HCT116 (cell line): ENCODE data around the gene SLX9. TPM values are rescaled to one million over a fixed set of nuclear protein-coding genes. Genes with fewer than 3 reads are reported as not detected.

Source experiments
- ATAC-seq: fragments of 200-7000 bp; cut with Tn5 transposase; 2 replicates; pipeline ENCODE4 v1.9.1; 2020; ENCODE audit warnings: mild to moderate bottlenecking, moderate library complexity
- BruUV-seq: library from RNA; stranded (reverse); fragments of 400-500 nt; replicated peaks from 2 replicates; lab custom pipeline; 2021; lab: Mats Ljungman, UMichigan
- CTCF ChIA-PET: fragments of 300-600 bp; sonication (Branson Sonifier 250); formaldehyde crosslinking; loops from one replicate; lab custom pipeline; 2021; ENCODE audit warnings: antibody characterized with exemption; lab: Charles Lee
- POLR2A ChIA-PET: fragments of 300-600, 350-600 bp; sonication (Branson Sonifier 250); formaldehyde crosslinking; loops from one replicate; lab custom pipeline; 2021; ENCODE audit warnings: antibody characterized with exemption; lab: Charles Lee
- RAD21 ChIA-PET, 2 experiments: fragments of 300-600 bp; sonication (Branson Sonifier 250); formaldehyde crosslinking; loops; one replicate each; lab custom pipeline; 2023; ENCODE audit warnings: low total read pairs in 2 of 2; ENCODE audit not compliant: uncharacterized antibody in 2 of 2, unreplicated experiment in 2 of 2, low non-redundant PET in 1 of 2; lab: Charles Lee
- DNase-seq: peaks from one replicate; pipeline ENCODE4 v3.0.0-alpha.2; 2010; ENCODE audit warnings: low read depth, low spot score
- H2AFZ ChIP-seq: fragments of 200-600 bp; shearing (Covaris generic), sonication (generic); 2 replicates; pipeline ENCODE4 v1.6.1; 2017; ENCODE audit warnings: low read depth, mixed run types, mixed read lengths, antibody characterized with exemption, low read length; ENCODE audit not compliant: poor library complexity, severe bottlenecking
- H3K27ac ChIP-seq: 2 replicates; pipeline ENCODE4 v1.5.1; 2012; ENCODE audit warnings: low read depth, low read length
- H3K27me3 ChIP-seq: fragments of 200-600 bp; sonication (generic); 2 replicates; pipeline ENCODE4 v1.6.1; 2016; ENCODE audit warnings: mixed run types, low read length, mixed read lengths; ENCODE audit not compliant: insufficient read depth
- H3K36me3 ChIP-seq, 2 experiments: fragments of 200-500 bp in 1 of 2; fragments of 200-600 bp in 1 of 2; sonication (Bioruptor generic) in 1 of 2; sonication (generic) in 1 of 2; 2 replicates each; pipeline versions ENCODE4 v1.5.1 to v1.6.1; 2014 to 2016; ENCODE audit warnings: low read length in 2 of 2, inconsistent platforms in 1 of 2, mixed read lengths in 1 of 2, mixed run types in 1 of 2; ENCODE audit not compliant: insufficient read depth in 2 of 2, control insufficient read depth in 1 of 2
- H3K4me1 ChIP-seq, 2 experiments: fragments of 200-600 bp in 1 of 2; sonication (generic) in 1 of 2; 2 replicates each; pipeline versions ENCODE4 v1.5.1 to v1.6.1; 2012 to 2017; ENCODE audit warnings: low read length in 2 of 2, inconsistent platforms in 1 of 2, mild to moderate bottlenecking in 1 of 2, mixed read lengths in 1 of 2, mixed run types in 1 of 2, moderate library complexity in 1 of 2; ENCODE audit not compliant: insufficient read depth in 2 of 2, control insufficient read depth in 1 of 2
- H3K4me2 ChIP-seq: fragments of 200-600 bp; sonication (generic); 2 replicates; pipeline ENCODE4 v1.6.1; 2017; ENCODE audit warnings: mixed run types, low read length, mixed read lengths
- H3K4me3 ChIP-seq, 2 experiments: fragments of 200-600 bp in 1 of 2; sonication (generic) in 1 of 2; replicated peaks in 1 of 2; 2 replicates each; pipeline ENCODE4 v1.5.1; 2011 to 2016; ENCODE audit warnings: low read length in 2 of 2, control low read depth in 1 of 2, low read depth in 1 of 2, mild to moderate bottlenecking in 1 of 2, mixed read lengths in 1 of 2, mixed run types in 1 of 2
- H3K79me2 ChIP-seq: fragments of 200-600 bp; sonication (generic); 2 replicates; pipeline ENCODE4 v1.6.1; 2017; ENCODE audit warnings: mild to moderate bottlenecking, mixed run types, low read length, moderate library complexity, mixed read lengths; ENCODE audit not compliant: insufficient read depth
- H3K9ac ChIP-seq: fragments of 200-600 bp; sonication (generic); 2 replicates; pipeline ENCODE4 v1.6.1; 2016; ENCODE audit warnings: low read length, mixed read lengths
- H3K9me2 ChIP-seq: fragments of 200-600 bp; sonication (generic), shearing (Covaris generic); 2 replicates; pipeline ENCODE4 v1.6.1; 2017; ENCODE audit warnings: mixed run types, mild to moderate bottlenecking, moderate library complexity; ENCODE audit not compliant: insufficient read depth
- H3K9me3 ChIP-seq, 2 experiments: fragments of 200-500 bp in 1 of 2; fragments of 200-600 bp in 1 of 2; sonication (Bioruptor generic) in 1 of 2; sonication (generic) in 1 of 2; 2 replicates each; pipeline ENCODE4 v1.6.1; 2014 to 2017; ENCODE audit warnings: low read length in 2 of 2, mixed read lengths in 2 of 2, inconsistent platforms in 1 of 2, low read depth in 1 of 2, mild to moderate bottlenecking in 1 of 2, mixed run types in 1 of 2, moderate library complexity in 1 of 2; ENCODE audit not compliant: control insufficient read depth in 1 of 2, insufficient read depth in 1 of 2
- H4K20me1 ChIP-seq: fragments of 200-600 bp; sonication (generic), shearing (Covaris generic); 2 replicates; pipeline ENCODE4 v1.6.1; 2017; ENCODE audit warnings: mixed run types, mild to moderate bottlenecking, moderate library complexity; ENCODE audit not compliant: insufficient read depth
- CBX3 ChIP-seq: IDR thresholded peaks from 2 replicates; pipeline ENCODE4 v1.6.1; 2012; ENCODE audit warnings: low read depth
- CEBPB ChIP-seq: IDR thresholded peaks from 2 replicates; pipeline ENCODE4 v1.6.1; 2012; ENCODE audit warnings: low read depth
- EGR1 ChIP-seq: IDR thresholded peaks from 2 replicates; pipeline ENCODE4 v1.6.1; 2012; ENCODE audit warnings: low read depth
- EZH2 ChIP-seq: fragments of 200-600 bp; sonication (generic); IDR thresholded peaks from 2 replicates; pipeline ENCODE4 v1.6.1; 2017; ENCODE audit warnings: antibody characterized with exemption, mixed run types
- FOSL1 ChIP-seq: IDR thresholded peaks from 2 replicates; pipeline ENCODE4 v1.6.1; 2012; ENCODE audit warnings: low read depth
- JUND ChIP-seq: IDR thresholded peaks from 2 replicates; pipeline ENCODE4 v1.6.1; 2012
- POLR2AphosphoS5 ChIP-seq: IDR thresholded peaks from 2 replicates; pipeline ENCODE4 v1.6.1; 2011; ENCODE audit warnings: mild to moderate bottlenecking, low read depth, low read length, moderate library complexity
- RAD21 ChIP-seq: IDR thresholded peaks from 2 replicates; pipeline ENCODE4 v1.6.1; 2012; ENCODE audit warnings: low read depth, mild to moderate bottlenecking
- REST ChIP-seq: IDR thresholded peaks from 2 replicates; pipeline ENCODE4 v1.6.1; 2012; ENCODE audit warnings: low read depth
- SP1 ChIP-seq: IDR thresholded peaks from 2 replicates; pipeline ENCODE4 v1.6.1; 2012; ENCODE audit warnings: low read depth
- SRF ChIP-seq: IDR thresholded peaks from 2 replicates; pipeline ENCODE4 v1.6.1; 2012; ENCODE audit warnings: low read depth
- TCF7L2 ChIP-seq: IDR thresholded peaks from 2 replicates; pipeline ENCODE4 v1.7.0; 2011; ENCODE audit warnings: borderline replicate concordance, inconsistent platforms; ENCODE audit not compliant: insufficient read depth, insufficient read length; ENCODE audit errors: extremely low read depth
- YY1 ChIP-seq: IDR thresholded peaks from 2 replicates; pipeline ENCODE4 v1.6.1; 2011; ENCODE audit warnings: low read length, low read depth, moderate library complexity, mild to moderate bottlenecking; ENCODE audit not compliant: insufficient replicate concordance; ENCODE audit errors: extremely low read depth
- ZBTB33 ChIP-seq: IDR thresholded peaks from 2 replicates; pipeline ENCODE4 v1.6.1; 2011; ENCODE audit warnings: mild to moderate bottlenecking, low read length, moderate library complexity; ENCODE audit not compliant: insufficient replicate concordance; ENCODE audit errors: extremely low read depth
- ZNF274 ChIP-seq: fragments of 200-500 bp; sonication (Bioruptor generic); IDR thresholded peaks from 2 replicates; pipeline ENCODE4 v1.6.1; 2014; ENCODE audit warnings: mild to moderate bottlenecking, low read depth, low read length, inconsistent platforms
- intact Hi-C: fragments of 100-400 bp; cut with micrococcal nuclease; formaldehyde crosslinking; loops from 2 replicates; pipeline ENCODE4 v1.10.0; 2022
- total RNA-seq: library from RNA; stranded (reverse); gene quantifications from one replicate; pipeline ENCODE4 v1.2.1, GENCODE V29; 2021; ENCODE audit not compliant: unreplicated experiment
- TF ChIP-seq, protein P1 (sequence below), 3 experiments: fragments of 200-600 bp in 1 of 3; sonication (generic) in 1 of 3; IDR thresholded peaks in 2 of 3; conservative IDR thresholded peaks in 1 of 3; 2 replicates each; pipeline ENCODE4 v1.5.1; 2012 to 2017; ENCODE audit warnings: low read depth in 2 of 3, low read length in 2 of 3, antibody characterized with exemption in 1 of 3, borderline replicate concordance in 1 of 3, control low read depth in 1 of 3, mild to moderate bottlenecking in 1 of 3, mixed read lengths in 1 of 3, mixed run types in 1 of 3, moderate library complexity in 1 of 3; ENCODE audit not compliant: insufficient read depth in 1 of 3
- TF ChIP-seq, protein P2 (sequence below): IDR thresholded peaks from 2 replicates; pipeline ENCODE4 v1.6.1; 2012
- TF ChIP-seq, protein P3 (sequence below): IDR thresholded peaks from 2 replicates; pipeline ENCODE4 v1.6.1; 2012

The SLX9 gene
- total RNA-seq, 1 experiment from 2014 or later, result 61.9 TPM

- Histone ChIP-seq H4K20me1 (0 out of 2 replicates have a peak, but pooled peaks cover 5% of the 10 kb centered on the region), H3K27ac (no peak overlapping the region), H3K27me3 (no peaks in the 10 kb centered on the region), H3K4me1 (peaks cover 10 to 19% of the 10 kb centered on the region in 2 experiments), H2AFZ (no peak overlapping the region), H3K4me3 (no peak overlapping the region), H3K9ac (no peak overlapping the region), H3K79me2 (peaks cover 88% of the 10 kb centered on the region), H3K9me2 (no peaks in the 10 kb centered on the region), H3K36me3 (peaks cover 11 to 28% of the 10 kb centered on the region in 2 experiments), H3K4me2 (no peak overlapping the region), H3K9me3 (no peaks in the 10 kb centered on the region)
- CTCF ChIA-PET, result interaction anchor here (1.4 to 6.4 kb wide), 2 partner anchors 185 to 193 kb away, joined by 4 to 54 read pairs; no protein-coding TSS in a partner anchor
- no peak for DNase-seq
- ATAC-seq, result no peak
- intact Hi-C loops, result no loop called here
- POLR2A ChIA-PET, result no interaction called here
- RAD21 ChIA-PET, result interaction anchor here in 1 of 2 experiments (0.6 kb wide), 1 partner anchor 142 kb away, joined by 5 read pairs; the partner anchor contains the start of gene UBE2G2
- BruUV-seq, result no TSS peak
- no peak for TF ChIP-seq EZH2
- no peak for TF ChIP-seq ZNF274
- no peak for TF ChIP-seq TCF7L2
- TF ChIP-seq ZBTB33, result no peak
- TF ChIP-seq RAD21, result no peak
- TF ChIP-seq JUND, result no peak
- TF ChIP-seq REST, result no peak
- TF ChIP-seq CBX3, result no peak
- no peak for TF ChIP-seq YY1
- no peak for TF ChIP-seq CEBPB
- no peak for TF ChIP-seq SRF
- TF ChIP-seq SP1, result no peak
- TF ChIP-seq EGR1, result no peak
- TF ChIP-seq FOSL1, result no peak
- no peak for TF ChIP-seq POLR2AphosphoS5
- TF ChIP-seq, protein P1, sequence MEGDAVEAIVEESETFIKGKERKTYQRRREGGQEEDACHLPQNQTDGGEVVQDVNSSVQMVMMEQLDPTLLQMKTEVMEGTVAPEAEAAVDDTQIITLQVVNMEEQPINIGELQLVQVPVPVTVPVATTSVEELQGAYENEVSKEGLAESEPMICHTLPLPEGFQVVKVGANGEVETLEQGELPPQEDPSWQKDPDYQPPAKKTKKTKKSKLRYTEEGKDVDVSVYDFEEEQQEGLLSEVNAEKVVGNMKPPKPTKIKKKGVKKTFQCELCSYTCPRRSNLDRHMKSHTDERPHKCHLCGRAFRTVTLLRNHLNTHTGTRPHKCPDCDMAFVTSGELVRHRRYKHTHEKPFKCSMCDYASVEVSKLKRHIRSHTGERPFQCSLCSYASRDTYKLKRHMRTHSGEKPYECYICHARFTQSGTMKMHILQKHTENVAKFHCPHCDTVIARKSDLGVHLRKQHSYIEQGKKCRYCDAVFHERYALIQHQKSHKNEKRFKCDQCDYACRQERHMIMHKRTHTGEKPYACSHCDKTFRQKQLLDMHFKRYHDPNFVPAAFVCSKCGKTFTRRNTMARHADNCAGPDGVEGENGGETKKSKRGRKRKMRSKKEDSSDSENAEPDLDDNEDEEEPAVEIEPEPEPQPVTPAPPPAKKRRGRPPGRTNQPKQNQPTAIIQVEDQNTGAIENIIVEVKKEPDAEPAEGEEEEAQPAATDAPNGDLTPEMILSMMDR (IDR thresholded peaks at IDR 0.05 in 2 of 3, conservative IDR thresholded peaks at IDR 0.05 in 1 of 3; ENCODE audit: borderline replicate concordance in 1 of 3, insufficient read depth in 1 of 3, low read depth in 2 of 3, low read length in 2 of 3), result no peak
- TF ChIP-seq, protein P2, sequence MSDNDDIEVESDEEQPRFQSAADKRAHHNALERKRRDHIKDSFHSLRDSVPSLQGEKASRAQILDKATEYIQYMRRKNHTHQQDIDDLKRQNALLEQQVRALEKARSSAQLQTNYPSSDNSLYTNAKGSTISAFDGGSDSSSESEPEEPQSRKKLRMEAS, result no peak
- TF ChIP-seq, protein P3, sequence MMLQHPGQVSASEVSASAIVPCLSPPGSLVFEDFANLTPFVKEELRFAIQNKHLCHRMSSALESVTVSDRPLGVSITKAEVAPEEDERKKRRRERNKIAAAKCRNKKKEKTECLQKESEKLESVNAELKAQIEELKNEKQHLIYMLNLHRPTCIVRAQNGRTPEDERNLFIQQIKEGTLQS, result no peak
Observed at GRCh38 chr21:44943686-44944550, 4.1 kb downstream of the SLX9 start.
